Vagina (tissue), 2 donors: ENCODE measurements around the gene TMEM179.

ENCODE experiments used
- CTCF ChIP-seq, 3 experiments: fragments of 450-650 bp in 2 of 3; fragments of 200-600 bp in 1 of 3; sonication (generic) in 1 of 3; IDR thresholded peaks; one replicate each; pipeline ENCODE4 v1.5.1; 2017 to 2019; ENCODE audit warnings: antibody characterized with exemption in 3 of 3, mild to moderate bottlenecking in 2 of 3, moderate library complexity in 2 of 3
- POLR2AphosphoS5 ChIP-seq, 2 donors: sonication (generic); formaldehyde crosslinking; IDR thresholded peaks; one replicate each; pipeline ENCODE4 v1.9.0; 2017; ENCODE audit warnings: antibody characterized with exemption in 2 of 2, mild to moderate bottlenecking in 2 of 2, low read depth in 1 of 2; ENCODE audit not compliant: insufficient read depth in 1 of 2

GRCh38 chr14:104574536-104574935 lies 30.0 kb downstream of the TMEM179 start:
- no peak for TF ChIP-seq CTCF (IDR thresholded peaks at IDR 0.05)
- no peak for TF ChIP-seq POLR2AphosphoS5 (IDR thresholded peaks at IDR 0.05; ENCODE audit: insufficient read depth in 1 of 2, low read depth in 1 of 2)
